ENCODE results near the gene ACAD9. TPM values are rescaled to one million over a fixed set of nuclear protein-coding genes. Genes with fewer than 3 reads are reported as not detected.

The ACAD9 gene
- total RNA-seq, 2 donors from 2014 or later = 29.9 to 40.8 TPM

- no peak overlapping the region for H3K27ac ChIP-seq
- DNase-seq (ENCODE audit: low spot score) (no peak), ATAC-seq (ENCODE audit: insufficient number of reproducible peaks, low FRiP score, low read depth) (no peak)
- no peak overlapping the region for H3K4me3 ChIP-seq
- no peaks in the 10 kb centered on the region for H3K27me3 ChIP-seq (replicated peaks; ENCODE audit: insufficient read depth)
- no peak for TF ChIP-seq CTCF (IDR thresholded peaks at IDR 0.05)
- H3K9me3 ChIP-seq = no peaks in the 10 kb centered on the region
- no peaks in the 10 kb centered on the region for H3K36me3 ChIP-seq
- H3K4me1 ChIP-seq (ENCODE audit: control insufficient read depth in 1 of 2, low read depth in 2 of 2) = no peaks in the 10 kb centered on the region
Measured at GRCh38 chr3:128872282-128872681, 7.1 kb upstream of the ACAD9 start.

- DNase-seq (ENCODE audit: low spot score) (no peak), ATAC-seq (ENCODE audit: insufficient number of reproducible peaks, low FRiP score, low read depth) (no peak)
- H3K36me3 ChIP-seq = no peaks in the 10 kb centered on the region
- TF ChIP-seq CTCF (IDR thresholded peaks at IDR 0.05) = no peak
- no peak overlapping the region for H3K27ac ChIP-seq
- H3K27me3 ChIP-seq (replicated peaks; ENCODE audit: insufficient read depth) = no peaks in the 10 kb centered on the region
- H3K4me3 ChIP-seq = no peak overlapping the region
- peaks cover 0 to 2% of the 10 kb centered on the region in 2 donors for H3K4me1 ChIP-seq (ENCODE audit: control insufficient read depth in 1 of 2, low read depth in 2 of 2)
- no peaks in the 10 kb centered on the region for H3K9me3 ChIP-seq
Measured at GRCh38 chr3:128872744-128873143, 6.7 kb upstream of the ACAD9 start.

- ATAC-seq (ENCODE audit: insufficient number of reproducible peaks, low FRiP score, low read depth) = no peak
- Histone ChIP-seq H3K9me3 (no peaks in the 10 kb centered on the region), H3K4me3 (no peak overlapping the region), H3K4me1 (ENCODE audit: control insufficient read depth in 1 of 2, low read depth in 2 of 2) (peaks cover 0 to 8% of the 10 kb centered on the region in 2 donors), H3K36me3 (no peaks in the 10 kb centered on the region), H3K27ac (no peak overlapping the region), H3K27me3 (replicated peaks; ENCODE audit: insufficient read depth) (no peaks in the 10 kb centered on the region)
- no peak for TF ChIP-seq CTCF (IDR thresholded peaks at IDR 0.05)
- DNase-seq (ENCODE audit: low spot score) = no peak
Measured at GRCh38 chr3:128873244-128874022, 6.0 kb upstream of the ACAD9 start.

DNA sequence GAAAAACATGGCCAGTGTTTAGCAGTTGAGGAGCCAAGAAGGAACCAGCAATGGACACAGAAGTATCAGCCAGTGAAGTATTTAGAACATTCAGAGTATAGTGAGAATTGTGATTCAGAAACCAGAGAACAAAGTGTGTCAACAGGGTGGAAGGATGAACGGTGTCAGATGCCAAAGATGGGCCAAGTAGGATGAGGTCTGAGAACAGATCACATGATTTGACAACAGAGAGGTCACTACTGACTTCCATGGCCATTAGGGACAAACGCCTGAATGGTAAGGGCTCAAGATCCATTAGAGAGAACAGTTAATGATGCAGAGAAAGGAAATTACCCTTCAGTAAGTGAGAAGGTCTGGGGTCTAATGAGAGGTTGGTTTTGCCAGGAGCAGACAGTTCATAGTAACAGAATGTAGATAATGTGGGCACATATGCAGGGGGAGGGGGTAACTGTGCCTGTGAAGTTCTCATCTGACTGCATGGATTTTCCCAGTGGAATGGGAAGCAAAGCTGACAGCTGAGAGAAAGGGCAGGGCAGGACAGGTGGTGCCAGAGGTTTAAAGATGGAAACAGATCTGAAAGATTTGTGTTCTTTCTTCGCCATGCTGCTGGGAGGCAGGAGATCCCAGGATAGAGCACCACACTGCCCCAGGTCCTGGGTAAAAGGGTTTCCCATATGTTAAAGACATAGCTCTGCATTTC lies 4.8 kb upstream of the ACAD9 start:
- Histone ChIP-seq H3K4me3 (no peak overlapping the region), H3K27ac (no peak overlapping the region), H3K36me3 (no peaks in the 10 kb centered on the region), H3K4me1 (ENCODE audit: control insufficient read depth in 1 of 2, low read depth in 2 of 2) (peaks cover 0 to 13% of the 10 kb centered on the region in 2 donors), H3K9me3 (no peaks in the 10 kb centered on the region), H3K27me3 (replicated peaks; ENCODE audit: insufficient read depth) (no peaks in the 10 kb centered on the region)
- DNase-seq (ENCODE audit: low spot score) = no peak
- TF ChIP-seq CTCF (IDR thresholded peaks at IDR 0.05) = no peak
- no peak for ATAC-seq (ENCODE audit: insufficient number of reproducible peaks, low FRiP score, low read depth)

- no peaks in the 10 kb centered on the region for H3K36me3 ChIP-seq
- ATAC-seq (ENCODE audit: insufficient number of reproducible peaks, low FRiP score, low read depth) = no peak
- H3K27me3 ChIP-seq (replicated peaks; ENCODE audit: insufficient read depth) = no peaks in the 10 kb centered on the region
- TF ChIP-seq CTCF (IDR thresholded peaks at IDR 0.05) = no peak
- H3K9me3 ChIP-seq = no peaks in the 10 kb centered on the region
- H3K4me1 ChIP-seq (ENCODE audit: control insufficient read depth in 1 of 2, low read depth in 2 of 2) = peaks cover 9 to 23% of the 10 kb centered on the region in 2 donors
- DNase-seq (ENCODE audit: low spot score) = no peak
- no peak overlapping the region for H3K4me3 ChIP-seq
- no peak overlapping the region for H3K27ac ChIP-seq
Measured at GRCh38 chr3:128875556-128876120, 3.8 kb upstream of the ACAD9 start.

Data from thoracic aorta (tissue), 2 donors.